CD4-positive, alpha-beta T cell treated with Interleukin-1 beta for 1 hour (primary cell): ENCODE data around the gene SNAP23.
"Not testable (repeated sequence)": the region's sequence is repeated elsewhere in the genome, so short reads cannot be mapped to it uniquely, and the experiment has no call there.

Source experiments
- DNase-seq, 2 donors: peaks; one replicate each; pipeline ENCODE4 v3.0.0-alpha.2; 2020 to 2022

The SNAP23 gene

DNA sequence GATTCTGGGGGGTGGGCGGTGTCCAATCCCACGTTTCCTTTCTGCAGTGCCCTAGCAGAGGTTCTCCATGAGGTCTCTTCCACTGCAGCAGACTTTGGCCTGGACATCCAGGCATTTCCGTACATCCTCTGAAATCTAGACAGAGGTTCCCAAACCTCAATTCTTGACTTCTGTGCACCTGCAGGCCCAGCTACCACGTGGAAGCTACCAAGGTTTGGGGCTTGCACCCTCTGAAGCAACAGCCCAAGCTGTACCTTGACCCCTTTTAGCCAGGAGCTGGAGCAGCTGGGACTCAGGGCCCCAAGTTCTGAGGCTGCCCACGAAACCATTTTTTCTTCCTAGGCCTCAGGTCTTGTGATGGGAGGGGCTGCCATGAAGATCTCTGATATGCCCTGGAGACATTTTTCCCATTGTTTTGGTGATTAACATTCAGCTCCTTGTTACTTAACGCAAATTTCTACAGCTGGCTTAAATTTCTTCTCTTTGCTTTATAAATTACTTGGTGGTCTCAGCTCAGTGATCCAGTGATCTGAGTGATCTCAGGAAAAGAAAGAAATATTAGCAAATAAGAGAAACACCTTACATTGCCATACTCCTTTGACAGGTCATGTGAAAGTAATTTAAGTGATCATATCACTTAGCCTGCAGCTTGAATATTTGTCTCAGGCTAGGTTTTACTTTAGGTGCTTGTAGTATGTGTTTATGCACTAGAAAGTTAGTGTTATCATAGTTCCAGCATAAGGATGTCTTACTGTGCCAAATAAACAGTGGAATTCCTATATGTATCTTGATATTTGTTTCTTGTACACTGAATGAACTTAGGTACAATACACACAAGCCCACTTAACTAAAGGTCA, 3.0 kb downstream of the SNAP23 start:
- no peak for DNase-seq

DNA sequence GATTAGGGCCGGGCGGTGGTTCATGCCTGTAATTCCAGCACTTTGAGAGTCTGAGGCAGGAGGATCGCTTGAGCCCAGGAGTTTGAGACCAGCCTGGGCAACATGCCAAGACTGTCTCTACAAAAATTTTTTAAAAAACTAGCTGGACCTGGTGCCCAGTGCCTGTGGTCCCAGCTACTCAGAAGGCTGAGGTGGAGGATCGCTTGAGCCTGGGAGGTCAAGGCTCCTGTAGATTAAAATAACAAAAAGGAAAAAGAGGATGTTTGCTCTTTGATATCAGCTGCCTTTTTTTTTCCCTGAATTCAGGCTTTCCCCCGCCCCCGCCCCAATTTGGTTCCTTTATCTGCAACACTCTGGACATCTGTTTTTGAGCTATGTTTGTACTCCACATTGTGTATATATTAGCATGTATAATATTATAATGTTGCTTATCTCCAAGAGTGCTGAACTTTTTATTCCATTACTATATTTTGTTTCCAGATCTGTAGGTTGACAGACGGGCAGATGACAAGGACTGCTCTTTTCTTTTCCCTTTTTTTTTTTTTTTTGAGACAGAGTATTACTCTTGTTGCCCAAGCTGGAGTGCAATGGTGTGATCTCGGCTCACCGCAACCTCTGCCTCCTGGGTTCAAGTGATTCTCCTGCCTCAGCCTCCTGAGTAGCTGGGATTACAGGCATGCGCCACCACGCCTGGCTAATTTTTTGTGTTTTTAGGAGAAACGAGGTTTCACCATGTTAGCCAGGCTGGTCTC, 4.6 kb downstream of the SNAP23 start:
- DNase-seq, result no peak

DNA sequence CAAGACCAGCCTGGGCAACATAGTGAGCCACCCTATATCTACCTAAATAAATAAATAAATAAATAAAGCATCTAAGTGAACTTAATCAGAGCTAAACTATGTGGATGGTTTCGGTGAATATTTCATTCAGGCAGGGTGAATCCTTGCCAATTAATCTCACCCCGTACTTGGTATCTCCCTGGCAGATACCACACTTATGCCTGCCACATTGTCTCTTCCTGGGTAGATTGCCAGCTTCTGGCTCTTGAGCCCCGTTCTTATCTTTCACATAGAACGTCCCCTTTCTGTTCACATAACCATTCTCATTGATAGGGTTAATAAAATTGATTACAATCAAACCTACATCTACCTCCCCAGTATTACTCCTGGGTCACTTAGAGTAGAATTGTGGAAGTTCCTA, 7.0 kb downstream of the SNAP23 start:
- no peak for DNase-seq

DNA sequence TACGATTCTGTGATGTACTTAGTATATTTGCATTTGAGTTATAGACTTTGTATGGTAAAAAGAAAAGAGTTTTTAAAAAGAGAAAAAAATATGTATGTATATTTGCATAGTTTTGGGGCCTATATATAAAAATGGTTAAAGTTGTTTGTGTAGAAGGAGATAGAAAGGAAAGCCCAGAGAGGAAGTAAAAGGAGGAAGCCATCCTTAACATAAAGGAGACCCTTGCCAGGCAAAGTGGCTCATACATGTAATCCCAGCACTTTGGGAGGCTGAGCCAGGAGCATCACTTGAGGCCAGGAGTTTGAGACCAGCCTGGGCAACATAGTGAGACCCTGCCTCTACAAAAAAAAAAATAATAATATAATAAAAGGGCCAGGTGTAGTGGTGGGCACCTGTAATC, 8.4 kb downstream of the SNAP23 start:
- no peak for DNase-seq

- no peak for DNase-seq
Measured at GRCh38 chr15:42504631-42505030, 9.2 kb downstream of the SNAP23 start.

GRCh38 chr15:42507514-42507913, 12.1 kb downstream of the SNAP23 start:
- DNase-seq, result no peak

DNA sequence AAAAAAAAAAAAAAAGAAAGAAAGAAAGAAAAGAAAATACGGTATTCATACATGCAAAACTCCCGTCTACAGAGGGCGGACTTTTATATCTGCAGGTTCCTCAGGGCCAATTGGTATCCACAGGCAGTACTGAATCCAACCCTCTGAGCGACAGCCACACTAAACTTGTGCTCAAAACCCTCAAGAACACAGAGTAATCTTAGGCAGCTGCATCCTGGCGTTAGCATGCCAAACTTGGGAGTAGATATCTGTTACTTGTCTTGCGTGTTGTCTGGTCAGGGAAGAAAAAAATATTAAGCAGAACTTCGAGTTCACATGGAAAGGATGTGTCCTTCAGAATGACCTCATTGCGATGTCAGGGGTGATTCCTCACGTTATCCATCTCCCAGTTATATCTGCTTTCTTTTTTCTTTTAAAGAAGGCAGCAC, 12.8 kb downstream of the SNAP23 start:
- DNase-seq, result no peak

DNA sequence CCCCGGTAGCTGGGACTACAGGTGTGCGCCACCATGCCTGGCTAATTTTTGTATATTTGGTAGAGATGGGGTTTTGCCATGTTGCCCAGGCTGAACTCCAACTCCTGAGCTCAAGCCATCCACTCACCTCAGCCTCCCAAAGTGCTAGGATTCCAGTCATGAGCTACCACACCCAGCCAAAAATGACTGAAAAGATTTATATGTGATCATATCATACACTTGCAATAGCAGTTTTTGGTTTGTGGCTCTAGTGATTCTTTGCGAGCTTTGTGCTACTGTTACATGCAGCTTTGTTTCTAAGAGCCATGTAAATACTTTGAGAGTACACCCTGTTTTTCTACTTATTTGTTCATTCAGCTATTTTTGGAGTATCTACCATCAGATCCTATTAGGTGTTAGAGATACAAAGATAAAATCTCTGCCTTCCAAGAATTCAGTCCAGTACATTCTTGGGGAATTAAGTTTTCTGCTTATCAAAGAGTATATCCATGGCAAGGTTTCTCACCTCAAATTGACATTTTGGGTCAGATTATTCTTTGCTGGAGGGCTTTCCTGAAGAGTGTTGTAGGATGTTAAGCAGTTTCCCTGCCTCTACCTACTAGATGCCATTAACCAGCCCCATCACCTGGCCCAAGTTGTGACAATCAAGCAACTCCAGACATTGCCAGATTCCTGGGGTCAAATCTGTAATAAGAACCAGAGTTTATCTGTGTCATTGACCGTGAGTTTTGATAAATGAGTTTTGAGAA, 15.0 kb downstream of the SNAP23 start:
- no peak for DNase-seq

DNA sequence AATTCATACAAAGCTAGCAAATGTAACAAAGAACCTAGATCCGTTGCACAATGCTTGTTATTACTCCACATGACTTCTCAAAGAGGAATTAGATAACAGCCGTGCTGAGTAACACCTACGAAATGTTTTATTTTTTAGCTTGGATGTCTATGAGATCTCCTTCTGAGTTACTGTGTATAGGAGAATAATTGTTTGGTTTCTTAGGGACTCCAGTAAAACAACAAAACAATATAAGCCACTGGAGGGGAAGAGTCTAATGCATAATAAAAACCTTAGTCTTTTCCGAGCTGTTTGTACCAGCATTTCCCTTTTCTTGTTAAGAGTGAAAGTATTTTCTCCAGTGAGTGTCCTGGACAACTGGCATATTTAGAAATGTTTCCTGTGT, 15.6 kb downstream of the SNAP23 start:
- DNase-seq, result no peak

DNA sequence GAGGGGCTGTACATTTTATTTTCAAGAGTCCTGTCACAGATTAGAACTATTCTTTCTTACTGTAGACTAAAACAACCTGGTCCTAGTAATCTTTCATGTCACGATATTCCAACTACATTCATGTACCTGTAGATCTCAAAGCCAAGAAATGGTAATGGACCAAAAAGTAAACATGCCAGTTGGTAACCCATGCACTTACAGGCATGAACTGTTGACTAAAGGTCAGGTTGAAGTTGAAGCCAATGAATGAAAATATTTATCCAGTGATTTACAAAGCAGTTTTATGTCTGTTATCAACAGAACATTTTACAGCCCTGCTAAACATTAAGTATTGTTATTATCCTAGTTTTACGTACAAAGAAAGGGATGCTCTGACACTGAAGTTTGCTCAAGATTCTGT, 27.9 kb downstream of the SNAP23 start:
- no peak for DNase-seq

DNA sequence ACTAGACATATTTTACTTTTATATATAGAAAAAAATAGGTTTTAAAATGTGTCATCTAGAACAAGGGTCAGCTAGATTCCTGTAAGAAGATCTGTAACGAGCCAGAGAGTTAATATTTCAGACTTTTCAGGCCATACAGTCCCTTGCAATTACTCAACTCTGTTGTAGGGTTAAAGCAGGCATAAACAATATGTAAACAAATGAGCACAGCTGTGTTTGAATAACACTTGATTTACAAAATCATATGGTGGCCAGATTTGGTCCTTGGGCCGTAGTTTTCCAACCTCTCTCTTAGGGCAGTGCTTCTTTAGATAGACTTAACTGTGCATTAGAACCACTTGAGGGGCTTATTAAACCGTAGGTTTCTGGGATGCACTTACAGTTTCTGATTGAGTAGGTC, 33.5 kb downstream of the SNAP23 start:
- no peak for DNase-seq

- no peak for DNase-seq
Measured at GRCh38 chr15:42533246-42533645, 37.8 kb downstream of the SNAP23 start.

- no peak for DNase-seq
Measured at GRCh38 chr15:42544853-42545629, 49.6 kb downstream of the SNAP23 start.

GRCh38 chr15:42547918-42548248, 52.4 kb downstream of the SNAP23 start:
- no peak for DNase-seq

DNA sequence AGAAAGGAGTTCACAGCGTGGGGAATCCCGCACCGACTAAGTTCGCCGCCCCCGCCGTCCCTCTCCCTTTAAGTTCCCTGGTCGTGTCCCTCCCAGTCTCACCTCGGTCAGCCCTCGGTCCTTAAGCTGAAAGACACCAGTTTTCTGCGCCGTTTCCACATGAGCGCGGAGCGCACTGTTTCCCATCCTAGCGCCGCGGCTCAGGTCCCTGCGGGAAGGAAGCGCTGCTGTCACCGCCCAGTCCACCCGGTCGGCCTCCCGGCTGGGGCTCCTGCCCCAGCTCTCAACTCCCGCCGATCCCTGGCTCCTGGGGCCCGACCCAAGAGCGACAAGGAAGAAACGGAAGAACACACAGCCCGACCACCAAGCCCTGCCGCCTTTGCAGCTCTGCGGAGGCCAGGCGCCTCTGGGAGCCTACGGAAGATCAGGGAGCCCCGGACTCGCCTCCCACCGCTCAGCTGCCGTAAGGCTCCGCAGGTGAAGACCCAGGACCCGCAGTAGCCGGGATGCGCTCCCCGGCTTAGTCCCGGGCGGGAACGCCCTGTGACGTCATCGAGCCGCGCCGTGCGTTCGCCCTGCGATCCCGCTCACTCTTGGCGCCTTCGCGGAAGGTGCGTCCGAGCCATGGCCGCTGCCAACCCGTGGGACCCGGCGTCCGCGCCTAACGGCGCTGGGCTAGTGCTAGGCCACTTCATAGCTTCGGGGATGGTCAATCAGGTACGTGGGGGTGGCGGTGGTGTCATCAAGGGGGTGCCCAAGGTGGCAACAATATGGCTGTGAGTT, 53.0 kb downstream of the SNAP23 start, which contains the start of the genes HAUS2 and LRRC57:
TSS of gene HAUS2 (plus strand) at position 590 of the 783 bp plus-strand sequence. CDS start at position 625, 35 bp downstream.
TSS of gene LRRC57 (minus strand) at position 545 of the 783 bp plus-strand sequence. CDS start at position 186, 359 bp downstream.
- DNase-seq, result peak; percentile 84 to 86

DNA sequence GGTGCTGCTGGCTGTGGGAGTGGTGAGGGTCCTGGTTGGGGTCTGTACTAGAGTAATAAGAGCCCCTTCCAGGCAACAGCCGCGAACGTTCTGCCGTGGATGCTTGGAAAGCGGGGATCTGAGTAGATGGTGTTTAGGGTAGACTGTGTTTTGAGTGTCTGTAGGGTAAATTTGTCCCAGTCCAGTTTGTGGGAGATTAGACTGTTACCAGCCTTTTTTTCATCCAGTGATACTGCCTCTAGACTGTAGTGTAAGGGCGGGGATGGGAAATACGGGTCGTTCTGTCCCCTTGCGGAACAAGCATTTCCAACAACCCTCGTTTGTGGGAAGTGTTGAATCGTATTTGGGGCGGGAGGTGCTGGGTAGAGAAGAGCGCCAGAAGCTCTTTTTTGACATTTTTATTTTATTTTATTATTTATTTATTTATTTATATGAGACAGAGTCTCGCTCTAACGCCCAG, 53.6 kb downstream of the SNAP23 start:
- no peak for DNase-seq

DNA sequence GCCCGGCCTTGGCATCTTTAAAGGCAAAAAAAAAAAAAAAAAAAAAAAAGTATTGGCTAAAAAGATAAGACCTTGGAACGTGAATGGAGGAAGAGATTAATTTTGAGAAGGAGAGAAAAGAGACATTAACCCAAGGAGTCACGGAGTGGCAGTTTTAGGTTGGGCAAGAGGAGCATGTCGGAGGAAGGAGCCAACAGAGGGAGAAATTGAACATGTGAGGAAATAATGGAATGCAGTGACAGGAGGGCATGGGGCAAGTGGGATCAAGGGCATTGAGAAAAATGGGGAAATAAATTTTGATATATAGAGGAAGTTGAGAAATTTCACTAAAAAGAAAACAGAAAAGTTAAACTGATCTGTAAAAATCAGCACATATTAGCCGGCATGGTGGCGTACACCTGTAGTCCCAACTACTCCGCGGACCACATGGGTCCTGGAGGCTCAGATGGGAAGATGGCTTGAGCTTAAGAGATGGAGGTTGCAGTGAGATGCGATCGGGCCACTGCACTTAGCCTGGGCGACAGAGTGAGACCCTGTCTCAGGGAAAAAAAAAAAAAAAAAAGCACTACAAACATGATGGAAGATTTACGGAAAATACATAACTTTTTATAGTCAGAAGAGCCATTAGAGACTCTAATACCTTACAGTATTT, 54.4 kb downstream of the SNAP23 start:
- DNase-seq, result no peak

GRCh38 chr15:42553554-42553953, 58.1 kb downstream of the SNAP23 start:
- no peak for DNase-seq

DNA sequence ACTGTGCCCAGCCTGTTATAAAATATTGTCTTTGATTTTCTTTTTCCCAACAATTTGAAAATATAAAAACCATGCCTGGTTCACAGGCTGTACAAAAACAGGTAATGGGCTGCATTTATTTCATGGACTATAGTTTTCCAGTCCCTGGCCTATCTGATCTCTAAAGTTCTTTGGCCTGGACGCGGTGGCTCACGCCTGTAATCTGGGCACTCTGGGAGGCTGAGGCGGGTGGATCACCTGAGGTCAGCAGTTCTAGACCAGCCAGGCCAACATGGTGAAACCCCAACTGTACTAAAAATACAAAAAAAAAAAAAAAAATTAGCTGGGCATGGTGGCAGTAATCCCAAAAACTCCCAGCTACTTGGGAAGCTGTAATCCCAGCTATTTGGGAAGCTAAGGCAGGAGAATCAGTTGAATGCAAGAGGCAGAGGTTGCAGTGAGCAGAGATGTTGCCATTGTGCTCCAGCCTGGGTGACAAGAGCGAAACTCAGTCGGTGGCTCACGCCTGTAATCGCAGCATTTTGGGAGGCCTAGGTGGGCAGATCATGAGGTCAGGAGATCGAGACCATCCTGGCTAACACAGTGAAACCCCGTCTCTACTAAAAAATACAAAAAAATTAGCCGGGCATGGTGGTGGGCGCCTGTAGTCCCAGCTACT, 61.2 kb downstream of the SNAP23 start:
- not testable (repeated sequence) for DNase-seq

GRCh38 chr15:42558739-42559138, 63.3 kb downstream of the SNAP23 start:
- no peak for DNase-seq
